ENCODE results near the gene CHID1.

CHID1 gene

DNA sequence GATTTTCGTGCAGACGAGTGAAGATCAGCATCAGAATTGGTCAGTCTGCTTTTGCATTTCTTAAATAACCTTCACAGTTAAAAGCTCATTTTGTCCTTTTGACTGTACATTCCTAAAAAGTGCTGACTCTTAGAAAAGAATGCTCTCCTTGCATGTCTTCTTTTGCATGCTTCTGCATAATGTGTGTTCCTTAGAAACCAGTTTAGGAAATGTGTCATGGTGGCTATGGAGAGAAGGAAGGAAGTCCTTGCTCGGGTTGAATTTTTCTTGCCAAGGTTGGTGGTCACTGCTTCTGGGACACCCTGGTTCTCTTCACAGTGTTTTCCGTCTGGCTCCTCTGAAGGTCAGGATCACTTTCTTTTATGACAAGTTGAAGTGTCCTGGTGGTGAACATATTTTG, 21.8 kb upstream of the CHID1 start:
- DNase-seq = no peak

GRCh38 chr11:931385-931784, 20.8 kb upstream of the CHID1 start:
- DNase-seq = no peak

GRCh38 chr11:929405-929804, 18.8 kb upstream of the CHID1 start:
- DNase-seq = no peak

DNA sequence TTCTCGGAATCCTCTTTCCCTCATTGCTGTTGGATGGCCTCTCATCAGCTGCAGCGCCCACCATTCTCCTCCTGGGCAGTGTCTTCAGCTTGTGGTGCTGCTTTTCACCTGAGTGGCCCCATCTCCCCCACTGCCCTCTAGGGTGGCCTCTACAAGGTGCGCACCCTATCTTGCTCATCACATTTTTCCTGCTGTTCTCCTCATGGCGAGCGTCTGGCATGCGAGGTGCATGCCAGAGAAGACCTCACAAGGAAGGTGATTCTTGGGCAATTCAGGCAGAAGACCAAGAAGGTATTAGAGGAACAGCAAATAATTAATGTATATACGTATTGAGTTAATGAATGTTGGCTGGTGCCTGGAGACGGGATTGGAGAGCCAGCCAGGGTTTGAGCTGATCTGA, 18.2 kb upstream of the CHID1 start:
- DNase-seq = no peak

DNA sequence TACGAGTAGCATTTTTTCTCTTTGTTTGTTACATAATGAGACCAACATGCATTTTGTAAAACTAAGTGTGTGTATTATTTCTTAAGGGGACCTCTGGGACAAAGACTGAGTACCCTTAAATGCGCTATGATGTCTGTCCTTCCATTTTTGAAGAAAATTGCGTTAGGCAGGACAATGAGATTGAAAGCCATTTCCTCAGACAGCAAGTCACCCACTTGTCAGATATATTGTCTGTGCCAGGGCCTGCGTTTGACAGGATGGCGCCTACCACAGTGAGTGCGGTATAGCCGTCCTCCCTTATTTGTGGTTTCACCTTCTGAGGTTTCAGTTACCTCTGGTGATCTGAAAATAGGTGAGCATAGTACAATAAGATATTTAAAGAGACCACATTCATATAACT, 17.3 kb upstream of the CHID1 start:
- DNase-seq = peak; percentile 64

DNA sequence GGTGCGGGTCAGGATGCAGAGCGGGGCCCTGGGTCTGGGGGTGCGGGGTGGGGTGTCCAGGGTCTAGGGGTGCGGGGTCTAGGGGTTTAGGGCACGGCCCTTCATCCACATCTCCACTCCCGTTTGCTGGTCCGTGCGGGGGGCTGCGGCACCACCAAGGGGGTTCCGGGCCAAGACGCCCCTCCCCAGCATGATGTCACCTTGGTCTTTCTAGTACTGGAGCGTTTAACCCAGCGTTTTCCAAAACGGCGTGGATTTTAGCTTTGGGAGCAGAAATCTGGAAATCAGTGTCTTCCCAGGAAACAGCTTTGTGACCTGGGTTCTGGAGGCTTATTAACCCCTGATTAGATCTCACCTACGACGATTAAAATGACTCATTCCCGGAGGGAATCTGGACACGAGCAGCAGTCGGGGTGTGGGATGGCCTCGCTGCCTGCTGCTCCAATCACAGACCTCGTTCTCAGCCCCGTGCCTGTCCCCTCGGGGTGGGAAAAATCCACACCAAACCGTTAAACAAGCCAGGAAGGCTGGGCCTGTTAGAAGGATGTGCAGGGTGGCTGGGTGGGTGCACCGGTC, 15.8 kb upstream of the CHID1 start:
- peak; percentile 18 for DNase-seq

- peak; percentile 92 for DNase-seq
Observed at GRCh38 chr11:925496-926301, 15.1 kb upstream of the CHID1 start, which contains the start of gene AP2A2. AP2A2 (plus strand) TSS chr11:925870; CDS start chr11:926022, 152 bp downstream.

GRCh38 chr11:925158-925495, 14.5 kb upstream of the CHID1 start:
- no peak for DNase-seq

- no peak for DNase-seq
Observed at GRCh38 chr11:924406-925157, 14.0 kb upstream of the CHID1 start.

DNA sequence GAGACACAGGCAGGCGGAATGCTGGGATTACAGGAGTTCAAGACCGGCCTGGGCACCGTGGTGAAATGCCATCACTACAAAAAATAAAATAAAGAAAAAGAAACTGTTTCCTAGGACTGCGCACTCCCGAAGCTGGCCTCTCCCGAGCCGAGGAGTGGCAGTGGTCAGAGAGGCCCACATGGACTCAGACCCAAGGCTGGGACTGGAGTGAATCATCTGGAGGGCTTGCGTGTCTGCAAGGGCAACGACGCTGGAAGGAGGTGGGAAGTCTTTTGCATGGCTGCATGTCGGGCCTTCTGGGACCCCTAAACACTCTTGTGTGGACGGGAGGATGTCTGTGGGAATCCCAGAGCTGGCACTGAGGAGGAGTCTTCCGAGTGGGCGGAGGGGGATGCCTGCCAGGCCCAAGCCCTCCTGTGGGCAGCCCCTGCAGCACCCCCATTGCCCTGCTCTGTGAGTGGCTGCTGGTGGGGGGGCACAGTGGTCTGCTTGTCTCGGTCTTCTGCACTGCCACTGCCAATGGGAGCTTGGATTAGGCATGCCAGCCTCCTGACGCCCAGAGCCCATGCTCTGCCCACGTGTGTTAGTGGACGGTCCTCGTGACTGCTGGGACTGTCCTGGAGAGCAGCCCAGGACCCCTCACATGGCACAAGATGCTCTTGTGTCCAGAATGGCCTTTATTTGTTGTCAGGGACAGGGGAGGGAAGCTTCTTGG, 13.2 kb upstream of the CHID1 start:
- DNase-seq = no peak

- DNase-seq = no peak
Observed at GRCh38 chr11:921921-922678, 11.5 kb upstream of the CHID1 start.

- no peak for DNase-seq
Observed at GRCh38 chr11:917426-917825, 6.8 kb upstream of the CHID1 start.

- no peak for DNase-seq
Observed at GRCh38 chr11:914747-915501, 4.3 kb upstream of the CHID1 start.

GRCh38 chr11:914204-914603, 3.6 kb upstream of the CHID1 start:
- no peak for DNase-seq

- DNase-seq = no peak
Observed at GRCh38 chr11:913043-913442, 2.4 kb upstream of the CHID1 start.

- no peak for DNase-seq
Observed at GRCh38 chr11:912266-912665, 1.7 kb upstream of the CHID1 start.

- DNase-seq = no peak
Observed at GRCh38 chr11:911890-912219, 1.2 kb upstream of the CHID1 start.

GRCh38 chr11:911031-911889, 650 bp upstream of the CHID1 start:
- no peak for DNase-seq

DNA sequence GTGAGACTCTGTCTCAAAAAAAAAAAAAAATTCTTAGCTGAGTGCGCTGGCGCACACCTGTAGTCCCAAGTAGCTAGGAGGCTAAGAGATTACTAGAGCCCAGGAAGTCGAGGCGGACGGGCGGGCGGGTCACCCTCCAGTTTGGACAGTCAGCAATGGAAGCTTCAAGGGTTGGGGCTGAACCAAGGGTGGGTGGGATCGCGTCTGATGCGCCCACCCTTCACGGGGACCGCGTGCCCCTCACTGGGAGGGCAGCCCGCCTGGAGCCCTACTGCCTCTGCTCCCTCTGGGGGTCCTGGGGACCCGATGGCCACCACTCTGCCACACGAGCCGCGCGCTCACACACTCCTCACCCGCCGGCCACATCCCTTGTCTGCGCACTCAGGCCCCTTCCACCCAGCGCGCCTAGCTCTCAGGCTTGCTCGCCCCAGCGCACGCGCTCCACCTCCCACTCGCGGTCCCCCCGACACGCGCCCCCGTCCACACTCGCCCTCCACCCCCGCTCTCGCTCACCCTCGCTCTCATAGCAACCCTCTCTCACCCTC, 494 bp downstream of the CHID1 start:
- DNase-seq = no peak

GRCh38 chr11:909406-909805, 1.2 kb downstream of the CHID1 start:
- DNase-seq = no peak

DNA sequence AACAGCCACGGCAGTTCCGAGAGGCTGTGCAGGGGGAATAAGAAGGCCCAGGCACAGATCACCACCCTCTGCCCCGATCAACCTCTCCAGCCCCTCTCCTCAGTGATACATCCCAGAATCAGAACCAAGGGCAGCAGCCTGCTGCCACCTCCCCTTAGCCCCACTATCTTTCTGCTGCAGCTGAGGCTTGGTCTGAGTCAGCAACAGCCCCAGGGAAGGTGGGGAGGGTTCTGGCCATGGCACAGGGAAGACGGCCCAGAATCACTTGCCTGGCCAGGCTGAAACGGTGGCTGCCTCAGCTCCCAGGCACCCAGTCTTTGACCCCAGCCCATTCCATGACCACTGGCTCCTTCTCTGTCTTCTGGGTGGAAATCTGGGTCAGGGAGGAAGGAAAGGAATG, 2.3 kb downstream of the CHID1 start:
- no peak for DNase-seq
